Measurements from ENCODE around the gene TSPOAP1.
A peak's percentile ranks its signal among the peaks of the same experiment; 100 is the strongest.
"Not testable (repeated sequence)": the region's sequence is repeated elsewhere in the genome, so short reads cannot be mapped to it uniquely, and the experiment has no call there.

Gene TSPOAP1

DNA sequence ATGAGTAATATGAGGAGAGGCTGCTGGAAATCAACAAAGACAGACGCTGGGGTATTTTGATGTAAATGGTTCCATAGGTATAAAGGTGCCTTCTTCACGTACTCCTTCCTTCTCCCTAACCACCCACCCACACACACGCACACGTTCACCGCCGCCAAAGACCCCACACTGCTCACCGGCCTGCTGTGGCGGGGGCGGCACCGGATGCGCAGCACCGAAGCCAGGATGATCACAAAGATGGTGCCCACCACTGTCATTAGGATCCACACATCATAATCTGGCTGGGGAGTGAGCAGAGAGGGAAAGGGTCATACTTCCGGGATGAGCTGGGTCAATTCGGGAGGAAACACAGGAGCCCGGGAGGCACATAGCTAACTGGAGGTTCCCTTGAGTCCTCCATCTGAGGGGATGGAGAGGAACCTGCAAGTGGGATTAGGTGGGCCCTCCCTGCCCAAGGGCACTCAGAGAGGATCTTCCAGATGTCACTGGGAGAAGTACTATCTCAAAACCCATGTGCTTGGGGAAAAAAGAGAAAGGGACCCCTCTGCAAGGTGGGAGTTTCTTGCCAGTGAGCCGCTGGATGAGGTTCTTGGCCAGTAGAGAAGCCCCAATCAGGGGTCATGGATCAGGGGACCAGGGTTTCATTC, 33.9 kb upstream of the TSPOAP1 start:
- DNase-seq (ENCODE audit: low read depth in 2 of 2, low spot score in 1 of 2), result no peak

DNA sequence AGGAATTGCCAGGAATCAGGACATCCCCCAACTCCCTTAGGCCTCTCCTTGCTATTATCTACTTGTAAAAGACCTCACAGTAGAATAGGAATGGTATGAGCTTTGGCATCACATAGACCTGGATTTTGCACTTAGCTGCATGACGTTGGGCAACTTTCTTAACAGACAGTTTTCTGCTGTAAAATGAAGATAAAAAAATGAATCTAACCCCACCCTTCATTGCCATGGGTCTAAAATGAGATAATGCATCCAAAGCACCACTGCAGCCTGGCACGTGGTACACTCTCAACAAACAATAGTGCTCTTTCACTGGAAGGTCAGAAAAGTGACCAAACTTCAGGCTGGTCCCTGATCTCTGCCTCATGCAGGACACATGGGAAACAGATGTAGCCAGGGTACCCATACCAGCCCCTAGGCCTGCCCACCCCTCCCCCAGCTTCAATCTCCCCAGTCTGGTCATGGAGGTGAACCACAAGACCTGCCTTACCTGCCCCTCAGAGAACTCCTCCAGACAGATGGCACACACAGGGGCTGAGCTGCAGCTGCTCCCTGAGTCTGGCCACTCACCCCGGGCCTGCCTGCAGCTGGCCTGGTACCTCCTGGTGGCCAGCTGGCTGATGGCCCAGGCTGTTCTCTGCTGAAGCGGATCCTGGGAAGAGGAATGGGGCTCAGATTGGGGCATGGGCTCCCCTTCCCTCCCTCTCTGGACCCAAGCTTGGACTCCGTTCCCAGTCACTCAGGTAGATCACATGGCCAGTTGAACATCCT, 31.9 kb upstream of the TSPOAP1 start:
- no peak for DNase-seq (ENCODE audit: low read depth in 2 of 2, low spot score in 1 of 2)

DNA sequence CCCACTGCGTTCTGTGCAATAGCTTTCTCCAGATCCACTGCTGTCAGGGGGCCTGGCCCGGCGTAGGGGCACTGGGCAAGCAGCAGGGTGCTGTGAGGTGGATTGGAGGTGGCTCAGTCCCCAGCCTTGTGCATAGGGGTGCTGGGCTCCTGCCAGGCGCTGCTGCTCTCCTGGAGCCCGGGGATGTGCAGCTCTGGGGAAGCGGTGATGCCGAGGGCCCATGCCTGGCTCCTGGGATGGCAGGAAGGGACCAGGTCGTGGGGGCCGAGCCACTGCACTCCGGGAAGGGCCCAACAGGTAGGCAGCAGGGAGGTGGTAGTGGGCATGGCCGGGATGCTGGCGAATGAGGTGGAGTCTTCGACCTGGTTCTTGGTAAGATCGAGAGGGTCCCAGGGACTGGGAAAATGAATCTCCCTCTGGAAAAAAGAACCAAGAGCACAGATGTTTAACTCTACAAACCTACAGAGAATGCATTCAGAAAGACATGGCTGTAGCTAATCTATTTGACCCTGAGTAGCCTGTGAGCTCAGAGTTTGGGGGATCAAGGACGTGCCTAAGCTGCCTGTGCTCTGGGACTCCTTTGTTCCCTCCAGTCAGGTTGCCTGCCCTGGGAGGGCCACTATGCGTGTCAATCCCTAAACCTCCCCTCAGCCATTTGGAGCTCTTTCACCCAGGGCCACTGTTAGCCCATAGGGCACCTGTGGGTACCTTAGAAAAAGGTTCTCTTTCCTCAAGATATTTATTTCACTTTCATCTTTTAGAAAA, 30.0 kb upstream of the TSPOAP1 start:
- no peak for DNase-seq (ENCODE audit: low read depth in 2 of 2, low spot score in 1 of 2)

DNA sequence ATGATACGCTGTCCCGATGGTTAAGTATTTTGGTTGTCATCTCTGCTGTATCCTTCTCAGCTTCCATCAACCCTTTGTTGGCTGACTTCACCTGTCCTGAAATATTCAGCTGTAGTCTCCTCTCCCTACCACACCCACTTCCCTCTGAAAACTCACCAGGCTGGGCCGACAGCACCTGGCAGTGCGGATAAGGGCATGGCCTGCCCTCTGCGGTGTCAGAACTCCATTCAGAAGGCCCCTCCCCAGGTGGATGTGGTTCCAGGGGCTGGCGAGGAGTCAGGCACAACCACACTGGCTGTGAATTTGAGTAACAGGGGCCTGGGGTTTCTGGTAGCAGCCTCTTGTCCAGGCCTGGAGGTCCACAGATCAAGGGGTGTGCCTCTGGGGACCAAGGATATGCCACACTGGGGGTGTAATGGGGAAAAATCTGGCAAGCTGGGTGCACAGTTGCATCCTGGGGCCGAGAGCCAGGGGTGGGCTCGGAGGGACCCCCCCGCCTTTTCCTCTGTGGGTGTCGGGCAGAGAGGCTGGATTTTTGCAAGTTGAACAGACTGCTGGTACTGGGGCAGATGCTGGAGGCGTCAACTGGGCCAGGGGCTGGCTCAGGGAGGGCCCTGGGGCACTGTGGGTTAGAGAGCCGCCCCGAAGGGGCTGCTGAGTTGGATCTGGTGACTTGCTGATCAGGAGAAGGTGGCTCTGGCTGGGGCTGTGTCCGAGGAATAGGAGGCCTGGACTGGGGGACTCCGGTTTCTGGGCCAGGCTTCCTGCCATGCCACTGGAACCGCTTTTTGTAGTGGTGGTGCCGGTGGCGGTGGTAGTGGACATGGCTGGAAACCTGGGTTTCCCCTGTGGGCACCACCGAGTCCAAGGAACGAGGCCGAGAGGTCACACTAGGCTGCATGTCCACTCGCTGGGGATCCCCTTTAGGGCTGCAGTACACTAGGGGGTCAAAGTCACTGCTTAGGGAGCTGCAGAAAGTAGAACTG, 29.0 kb upstream of the TSPOAP1 start:
- no peak for DNase-seq (ENCODE audit: low read depth in 2 of 2, low spot score in 1 of 2)

DNA sequence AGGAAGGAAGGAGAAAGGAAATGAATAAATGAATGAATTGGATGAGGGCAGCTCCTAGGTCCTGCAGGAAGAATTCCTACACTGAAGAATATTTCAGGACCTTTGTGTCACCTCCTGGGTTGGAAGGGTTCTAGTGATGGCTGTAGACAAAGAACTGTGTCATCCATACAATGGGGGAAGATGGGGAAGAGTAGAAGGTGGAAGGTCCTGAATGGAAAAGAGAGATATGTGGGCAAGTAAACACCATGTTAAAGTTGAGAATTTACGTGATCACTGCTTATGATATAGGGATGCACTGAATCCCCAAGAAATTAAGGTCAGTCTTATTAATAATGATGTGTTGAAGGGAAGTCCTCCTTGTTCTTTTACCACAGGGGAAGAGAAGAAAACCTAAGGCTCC, 27.6 kb upstream of the TSPOAP1 start:
- no peak for DNase-seq (ENCODE audit: low read depth in 2 of 2, low spot score in 1 of 2)

DNA sequence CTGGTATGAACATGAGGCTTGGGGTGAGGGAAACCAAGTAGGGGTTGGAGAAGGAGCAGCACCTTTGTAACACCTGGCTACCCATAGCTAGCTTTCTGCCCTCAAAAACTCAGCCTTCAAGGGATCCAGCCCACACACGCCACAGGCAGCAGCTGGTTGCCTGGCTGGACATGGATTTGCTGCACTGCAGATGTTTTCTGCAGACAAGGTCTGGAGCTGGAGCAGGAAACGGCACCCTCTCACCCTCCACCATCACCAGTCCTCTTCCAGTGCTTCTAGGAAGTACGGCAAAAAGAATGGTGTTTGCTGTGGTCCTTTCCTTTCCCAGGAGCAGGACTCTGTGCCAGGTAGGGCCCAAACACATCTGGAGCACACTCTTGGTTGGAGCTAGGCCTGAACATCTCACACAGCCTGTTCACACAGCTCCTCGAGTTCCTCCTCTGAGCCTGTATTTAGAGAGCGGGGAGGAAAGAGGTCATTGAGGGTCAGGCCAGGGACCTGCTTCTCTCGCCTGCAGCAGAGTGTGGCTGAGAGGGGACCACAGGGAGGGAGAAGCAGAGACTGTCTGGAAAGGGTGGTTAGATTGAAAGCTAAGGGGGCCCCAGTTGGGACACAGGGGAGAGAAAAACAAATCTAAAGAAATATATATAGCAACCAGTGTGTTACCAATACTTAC, 26.1 kb upstream of the TSPOAP1 start:
- DNase-seq (ENCODE audit: low read depth in 2 of 2, low spot score in 1 of 2), result no peak

DNA sequence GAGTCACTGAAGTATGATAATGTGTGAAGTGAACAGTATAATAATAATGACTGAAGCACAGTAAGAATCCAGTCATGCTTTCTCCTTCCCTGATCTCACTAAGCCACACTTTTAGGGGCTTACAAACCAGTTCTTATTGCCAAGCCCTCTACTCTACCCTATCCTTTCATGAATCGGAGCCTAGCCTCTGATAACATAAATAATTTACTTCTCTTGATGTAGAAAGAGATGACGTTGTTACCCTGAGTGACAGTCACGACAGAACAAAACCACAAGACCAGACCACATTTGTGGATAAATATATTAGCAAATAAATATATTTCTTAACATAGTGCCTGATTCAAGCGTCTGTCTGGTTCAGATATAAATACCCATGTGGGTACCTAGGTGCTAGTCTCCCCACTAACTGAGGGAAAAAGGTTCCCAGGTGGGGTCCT, 24.8 kb upstream of the TSPOAP1 start:
- DNase-seq (ENCODE audit: low read depth in 2 of 2, low spot score in 1 of 2), result no peak

DNA sequence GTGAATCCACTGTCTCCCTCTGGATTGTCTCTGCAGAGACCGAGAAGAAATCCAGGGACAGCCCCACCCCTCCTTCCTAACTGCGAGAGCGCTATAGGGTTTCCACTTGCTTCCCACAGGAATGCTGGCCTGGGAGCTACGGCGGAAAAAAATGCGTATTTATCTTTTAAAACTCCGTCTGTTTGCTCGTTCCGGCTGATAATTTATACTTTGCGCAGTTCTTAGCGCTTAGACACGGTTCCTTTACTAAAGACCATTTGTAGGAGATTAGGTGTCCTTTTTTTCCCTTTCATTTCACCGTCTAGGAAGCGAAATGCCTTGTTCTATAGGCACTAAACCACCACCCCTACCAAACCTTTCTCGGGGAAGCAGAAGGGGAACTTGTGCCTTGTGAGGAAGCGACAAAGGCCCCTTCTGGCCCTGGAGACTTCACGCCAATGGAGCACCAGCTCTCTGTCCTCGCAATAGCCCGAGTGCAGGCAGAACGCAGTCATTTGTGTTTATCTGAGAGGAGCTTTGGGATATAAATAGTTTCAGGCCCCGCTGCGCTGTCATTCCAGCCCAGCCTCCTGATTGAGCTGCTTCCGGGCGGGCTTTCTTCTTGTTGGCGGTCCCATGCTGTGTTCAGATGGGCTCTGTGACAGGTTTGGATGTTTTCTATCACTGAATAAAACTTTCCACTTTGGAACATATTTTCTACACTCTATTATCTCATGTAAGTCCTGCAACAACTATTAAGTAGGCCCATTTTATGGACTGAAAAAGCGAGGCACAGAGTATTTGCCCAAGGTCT, 24.2 kb upstream of the TSPOAP1 start:
- no peak for DNase-seq (ENCODE audit: low read depth in 2 of 2, low spot score in 1 of 2)

DNA sequence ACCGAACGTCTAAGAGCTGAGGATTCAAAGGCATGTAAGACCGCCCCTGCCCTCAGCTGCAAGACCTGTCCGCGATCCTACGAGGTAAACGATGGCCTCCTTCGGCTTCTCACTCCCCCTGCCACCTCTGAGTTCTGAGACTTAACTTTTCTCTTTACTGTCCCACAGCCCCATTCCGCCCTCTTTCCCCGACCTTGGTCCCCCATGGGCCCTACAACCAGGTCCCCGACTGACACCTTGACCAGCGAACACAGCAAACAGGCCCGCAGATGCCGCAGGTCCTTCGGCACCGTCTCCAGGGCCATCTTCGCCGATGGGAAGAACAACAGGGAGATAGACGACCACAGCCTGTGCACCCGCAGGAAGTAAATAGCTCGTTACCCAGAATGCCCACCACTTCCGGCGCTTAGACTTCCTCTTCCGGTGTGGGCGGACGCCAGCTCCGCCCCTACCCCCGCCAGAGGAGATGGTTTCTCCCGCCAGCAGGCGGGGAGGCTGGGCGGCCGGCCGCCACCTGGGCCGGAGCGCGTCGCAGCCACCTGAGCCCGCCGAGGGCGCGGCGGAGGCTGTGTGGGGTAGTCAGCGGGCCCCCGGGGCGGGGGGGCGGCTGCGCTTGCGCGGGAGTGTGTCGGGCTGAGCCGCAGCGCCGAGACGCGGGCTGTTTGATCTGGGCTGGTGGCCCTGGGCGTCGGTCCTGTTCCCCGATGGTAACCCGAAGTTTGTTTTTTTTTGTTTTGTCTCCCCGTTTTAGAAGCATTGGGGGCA, 23.4 kb upstream of the TSPOAP1 start, which contains the start of gene SUPT4H1:
Gene SUPT4H1, minus strand, starts transcription at position 371 of the 765 bp plus-strand sequence. Its CDS starts 66 bp downstream, at position 305.
- DNase-seq (ENCODE audit: low read depth in 2 of 2, low spot score in 1 of 2), result peak; percentile 64 to 80

DNA sequence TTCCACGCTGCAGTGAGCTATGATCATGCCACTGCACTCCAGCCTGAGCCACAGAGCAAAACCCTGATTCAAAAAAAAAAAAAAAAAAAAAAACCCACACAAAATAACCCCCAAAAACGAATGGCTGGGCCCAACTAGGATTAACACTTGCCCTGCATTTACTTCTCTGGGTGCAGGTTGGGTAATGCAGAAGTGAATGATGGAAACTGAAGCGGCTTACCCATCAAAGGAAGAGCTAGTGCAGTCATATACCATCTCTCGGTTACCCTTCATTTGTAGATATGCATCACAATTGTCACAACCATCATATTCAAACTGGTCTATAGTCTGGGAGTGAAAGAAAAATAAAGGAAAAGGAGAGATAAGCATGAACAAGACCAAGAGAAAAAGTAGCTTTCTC, 22.6 kb upstream of the TSPOAP1 start:
- no peak for DNase-seq (ENCODE audit: low read depth in 2 of 2, low spot score in 1 of 2)

DNA sequence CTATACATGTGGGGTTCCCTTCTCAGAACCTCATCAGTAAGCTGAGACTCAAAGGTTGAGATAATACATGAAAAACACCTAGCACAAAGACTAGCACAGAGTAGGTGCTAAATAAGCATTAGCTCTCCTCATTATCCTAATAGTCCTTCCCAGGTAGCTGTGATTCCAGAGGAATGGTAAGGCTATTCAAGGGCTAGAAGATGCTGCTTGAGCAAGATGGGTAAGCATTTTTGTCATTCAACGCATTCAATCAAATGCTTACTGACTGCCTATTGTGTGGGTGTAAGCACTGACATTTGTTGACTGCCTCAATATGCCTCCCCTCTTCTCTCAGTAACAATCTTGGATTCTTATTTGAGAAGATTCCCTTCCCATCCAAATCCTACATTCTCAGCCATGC, 19.4 kb upstream of the TSPOAP1 start:
- no peak for DNase-seq (ENCODE audit: low read depth in 2 of 2, low spot score in 1 of 2)

DNA sequence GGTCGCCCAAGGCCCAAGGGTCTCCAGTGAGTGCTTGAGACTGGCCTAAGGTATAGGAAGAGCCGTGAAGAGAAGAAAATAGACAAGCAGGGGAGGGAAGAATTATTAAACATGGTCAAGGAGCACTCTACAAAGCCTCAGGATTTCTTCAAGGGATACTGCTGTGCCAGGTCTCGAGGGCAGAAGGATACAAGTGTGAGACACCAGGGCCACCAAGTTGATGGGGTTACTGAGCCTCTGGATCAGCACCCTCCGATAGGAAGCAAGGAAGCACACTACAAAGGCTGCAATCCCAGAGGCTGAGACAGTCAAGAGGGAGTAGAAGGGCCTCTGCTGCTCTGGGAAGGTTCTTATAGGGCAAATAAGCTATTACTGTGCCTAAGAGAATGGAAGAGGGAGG, 16.9 kb upstream of the TSPOAP1 start:
- no peak for DNase-seq (ENCODE audit: low read depth in 2 of 2, low spot score in 1 of 2)

DNA sequence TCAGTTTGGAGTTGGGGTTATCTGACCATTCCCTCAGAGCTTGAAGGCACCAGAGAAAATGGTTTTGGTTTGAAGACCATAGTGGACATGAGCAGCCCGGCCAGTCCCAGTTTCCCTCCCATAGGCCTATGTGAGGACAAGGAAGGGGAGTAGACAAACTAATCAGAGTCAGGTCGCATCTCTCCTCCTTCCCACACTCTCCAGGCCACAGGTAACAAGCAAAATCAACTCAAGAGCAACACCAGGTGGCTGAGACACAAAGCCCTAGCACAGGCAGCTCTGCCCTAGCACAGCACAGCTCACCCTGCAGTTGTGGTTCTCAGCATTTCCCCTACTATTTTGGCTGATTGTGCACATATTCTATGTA, 16.2 kb upstream of the TSPOAP1 start:
- no peak for DNase-seq (ENCODE audit: low read depth in 2 of 2, low spot score in 1 of 2)

DNA sequence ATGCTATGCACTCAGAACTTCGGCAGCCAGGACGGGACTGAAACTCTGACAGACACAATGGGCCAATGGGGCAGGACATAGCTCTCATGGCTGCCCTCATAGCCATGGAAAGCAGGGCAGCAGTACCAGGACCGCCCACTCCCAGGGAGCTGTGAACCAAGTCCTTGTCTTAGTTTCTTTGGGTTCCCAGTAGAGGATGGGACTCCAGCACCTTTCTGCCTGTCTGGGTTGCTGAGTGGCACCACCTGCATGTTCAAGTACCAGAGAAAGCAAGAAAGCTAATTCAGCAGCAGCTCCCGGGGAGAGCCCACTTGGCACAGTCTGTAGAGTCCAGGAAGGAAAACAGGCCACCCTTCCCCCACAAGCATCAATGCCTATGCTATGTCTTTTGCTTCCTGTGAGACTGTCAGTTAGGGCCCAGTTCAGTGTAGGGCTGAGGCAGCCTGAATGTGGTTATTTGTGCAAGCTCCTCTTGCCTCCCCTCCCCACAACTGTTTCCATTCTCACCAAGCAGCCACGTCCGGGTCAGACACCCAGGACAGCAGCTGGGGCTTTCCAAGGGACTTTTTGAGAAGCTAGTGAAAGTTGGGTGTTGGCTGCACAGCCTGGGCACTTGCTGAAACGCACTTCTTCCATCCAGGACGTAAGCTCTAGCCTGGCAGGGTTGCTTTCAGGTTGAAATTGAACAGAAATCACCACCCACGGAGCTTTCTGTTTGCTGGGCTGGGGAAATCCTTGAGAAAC, 15.6 kb upstream of the TSPOAP1 start:
- DNase-seq (ENCODE audit: low read depth in 2 of 2, low spot score in 1 of 2), result peak in 1 of 2 donors; percentile 74

DNA sequence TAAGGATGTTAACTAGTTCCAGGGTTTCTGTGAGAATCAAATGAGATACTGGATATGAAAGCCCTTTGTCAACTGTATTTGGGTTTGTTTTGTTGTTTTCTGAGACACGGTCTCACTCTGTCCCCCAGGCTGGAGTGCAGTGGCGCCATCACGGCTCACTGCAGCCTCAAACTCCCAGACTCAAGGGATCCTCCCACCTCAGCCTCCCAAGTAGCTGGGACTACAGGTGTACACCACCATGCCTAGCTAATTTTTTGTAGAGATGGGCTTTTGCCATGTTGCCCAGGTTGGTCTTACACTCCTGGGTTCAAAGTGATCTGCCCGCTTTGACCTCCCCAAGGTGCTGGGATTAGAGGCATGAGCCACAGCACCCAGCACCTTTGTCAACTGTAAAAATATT, 14.5 kb upstream of the TSPOAP1 start:
- DNase-seq (ENCODE audit: low read depth in 2 of 2, low spot score in 1 of 2), result no peak

DNA sequence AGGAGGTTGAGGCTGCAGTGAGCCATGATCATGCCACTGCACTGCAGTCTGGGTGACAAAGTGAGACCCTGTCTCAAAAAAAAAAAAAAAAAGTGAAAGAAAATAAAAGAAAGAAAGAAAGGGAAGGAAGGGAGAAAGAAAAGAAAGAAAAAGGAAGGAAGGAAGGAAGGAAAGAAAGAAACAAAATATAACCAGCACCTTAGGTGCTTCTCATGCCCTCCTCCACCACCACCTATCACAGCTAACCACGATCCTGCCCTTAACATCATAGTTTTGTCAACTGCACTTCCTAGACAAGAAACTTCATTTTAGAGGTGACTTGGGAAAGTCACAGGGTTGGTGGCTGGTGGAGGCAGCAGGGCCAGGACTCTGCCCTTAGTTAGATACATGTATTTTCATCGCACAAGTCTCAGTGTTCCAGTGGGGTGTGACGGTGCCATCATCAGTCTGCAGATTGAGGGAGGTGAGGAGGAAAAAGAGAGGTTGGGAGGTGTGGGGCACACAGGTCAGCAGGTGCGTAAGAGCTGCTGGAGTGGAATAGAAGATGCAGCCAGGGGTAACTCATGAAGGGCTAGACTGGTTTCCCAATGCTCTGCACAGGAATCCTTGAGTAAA, 13.4 kb upstream of the TSPOAP1 start:
- DNase-seq (ENCODE audit: low read depth in 2 of 2, low spot score in 1 of 2), result no peak

DNA sequence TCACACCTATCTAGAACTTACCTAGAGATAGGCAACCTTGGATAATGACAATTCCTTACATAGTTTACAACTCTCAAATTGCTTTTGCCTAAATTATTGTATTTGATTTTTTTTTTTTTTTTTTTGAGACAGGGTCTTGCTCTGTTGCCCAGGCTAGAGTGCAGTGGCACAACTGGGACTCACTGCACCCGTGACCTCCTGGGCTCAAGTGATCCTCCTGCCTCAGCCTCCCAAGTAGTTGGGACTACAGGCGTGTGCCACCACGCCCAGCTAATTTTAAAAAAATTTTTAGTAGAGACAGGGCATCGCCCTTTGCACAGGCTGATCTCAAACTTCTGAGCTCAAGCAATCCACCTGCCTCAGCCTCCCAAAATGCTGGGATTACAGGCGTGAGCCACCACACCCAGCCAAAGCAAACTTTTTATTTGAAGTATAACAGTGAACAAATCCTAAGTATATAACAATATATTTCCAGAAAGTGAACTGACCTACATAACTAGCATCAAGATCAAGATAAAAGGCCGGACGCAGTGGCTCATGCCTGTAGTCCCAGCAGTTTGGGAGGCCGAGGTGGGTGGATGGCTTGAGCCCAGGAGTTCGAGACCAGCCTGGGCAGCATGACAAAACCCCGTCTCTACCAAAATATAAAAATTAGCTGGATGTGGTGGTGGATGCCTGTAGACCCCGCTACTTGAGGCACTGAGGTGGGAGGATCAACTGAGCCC, 12.7 kb upstream of the TSPOAP1 start:
- not testable (repeated sequence) for DNase-seq (ENCODE audit: low read depth in 2 of 2, low spot score in 1 of 2)
